ENCODE results near the gene TSPAN4.
A peak's percentile ranks its signal among the peaks of the same experiment; 100 is the strongest.

The TSPAN4 gene

DNA sequence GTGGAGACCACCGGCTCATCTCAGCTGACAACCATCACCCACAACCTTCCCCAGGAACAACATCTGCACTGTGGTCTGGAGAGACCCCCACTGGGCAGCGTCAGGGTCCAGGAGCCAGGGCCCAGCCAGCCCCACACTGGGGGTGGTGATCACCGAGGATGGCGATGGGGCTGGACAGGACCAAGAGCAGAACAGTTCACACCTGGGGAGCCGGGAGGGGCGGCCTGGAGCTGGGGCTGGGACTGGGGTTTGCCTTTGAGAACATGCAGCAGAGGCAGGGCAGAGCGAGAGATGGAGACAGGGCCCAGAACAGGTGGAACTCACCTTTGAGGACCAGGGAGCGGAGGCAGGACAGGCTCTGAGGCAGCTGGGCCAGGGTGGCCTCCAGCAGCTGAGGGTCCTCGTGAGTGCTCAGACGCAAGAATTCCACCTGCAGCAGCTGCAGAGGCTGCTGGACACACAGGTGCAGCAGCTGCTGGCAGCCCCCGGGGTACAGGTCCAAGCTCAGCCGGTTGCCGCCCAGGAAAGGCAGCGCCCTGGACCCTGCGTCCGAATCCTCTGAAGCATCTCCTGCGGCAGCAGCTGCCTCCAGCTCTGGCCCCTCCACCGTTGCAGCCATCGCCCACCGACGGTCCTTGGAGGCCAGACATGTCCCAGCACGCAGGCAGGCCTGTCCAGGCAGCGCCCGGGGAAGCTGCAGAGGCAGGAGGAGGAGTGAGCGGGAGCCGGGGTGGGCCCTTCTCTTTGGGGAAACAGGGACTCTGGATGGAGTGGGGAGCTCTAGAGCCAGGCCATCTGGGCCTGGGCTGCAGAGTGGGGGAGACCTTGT lies 38.7 kb upstream of the TSPAN4 start:
- no peak for DNase-seq (ENCODE audit: low read depth in 1 of 2, low spot score in 1 of 2)

DNA sequence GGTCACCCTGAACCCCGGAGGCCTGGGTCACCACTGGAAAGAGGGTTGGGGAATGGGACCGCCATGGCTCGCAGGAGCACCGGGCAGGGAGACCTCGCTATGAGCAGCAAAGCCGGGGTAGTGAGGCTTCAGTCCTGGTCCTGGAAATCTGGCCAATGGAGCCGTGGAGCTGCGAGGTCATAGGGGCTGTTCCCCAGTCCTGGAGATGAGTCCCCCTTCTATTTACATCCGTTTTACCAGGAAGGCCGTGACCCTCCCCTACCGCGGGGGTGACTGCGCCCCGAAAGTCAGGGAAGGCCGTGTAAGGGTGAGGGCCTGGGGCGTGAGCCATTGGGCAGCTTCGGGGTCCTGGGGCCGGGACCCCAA lies 38.1 kb upstream of the TSPAN4 start:
- DNase-seq (ENCODE audit: low read depth in 1 of 2, low spot score in 1 of 2) = no peak

DNA sequence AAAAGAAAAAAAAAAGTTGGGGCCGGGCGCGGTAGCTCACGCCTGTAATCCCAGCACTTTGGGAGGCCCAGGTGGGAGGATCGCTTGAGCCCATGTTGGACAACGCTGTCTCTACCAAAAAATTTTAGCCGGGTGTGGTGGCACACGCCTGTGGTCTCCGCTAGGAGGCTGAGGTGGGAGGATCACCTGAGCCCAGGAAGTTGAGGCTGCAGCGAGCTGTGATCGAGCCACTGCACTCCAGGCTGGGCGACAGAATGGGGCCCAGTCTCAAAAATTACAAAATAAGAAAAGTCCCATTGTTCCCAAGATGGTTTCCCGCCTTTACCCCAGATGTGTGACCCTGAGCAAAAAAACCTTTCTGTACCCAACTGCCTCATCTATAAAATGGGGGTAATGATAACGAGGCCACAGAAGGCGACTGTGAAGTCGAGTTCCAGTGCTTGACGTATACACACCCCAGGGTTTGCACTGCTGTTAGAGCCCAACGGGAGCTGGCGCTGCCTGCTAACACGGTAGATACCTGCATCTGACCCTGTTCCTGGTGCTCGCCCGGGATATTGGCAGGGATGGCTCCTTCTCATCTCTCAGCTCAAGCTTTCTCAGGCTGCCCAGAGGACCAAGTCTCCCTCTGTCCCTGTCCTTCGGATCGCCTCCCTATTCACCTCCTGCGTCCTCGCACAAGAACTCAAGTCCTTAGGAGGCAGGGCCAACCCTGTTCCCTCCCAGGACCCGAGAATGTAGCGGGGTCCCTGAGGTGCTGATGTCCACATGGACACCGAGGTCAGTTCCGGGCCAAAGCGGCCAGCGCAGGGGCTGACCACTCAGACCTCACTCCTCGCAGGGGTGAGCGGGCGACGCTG lies 34.0 kb upstream of the TSPAN4 start:
- DNase-seq (ENCODE audit: low read depth in 1 of 2, low spot score in 1 of 2) = no peak

DNA sequence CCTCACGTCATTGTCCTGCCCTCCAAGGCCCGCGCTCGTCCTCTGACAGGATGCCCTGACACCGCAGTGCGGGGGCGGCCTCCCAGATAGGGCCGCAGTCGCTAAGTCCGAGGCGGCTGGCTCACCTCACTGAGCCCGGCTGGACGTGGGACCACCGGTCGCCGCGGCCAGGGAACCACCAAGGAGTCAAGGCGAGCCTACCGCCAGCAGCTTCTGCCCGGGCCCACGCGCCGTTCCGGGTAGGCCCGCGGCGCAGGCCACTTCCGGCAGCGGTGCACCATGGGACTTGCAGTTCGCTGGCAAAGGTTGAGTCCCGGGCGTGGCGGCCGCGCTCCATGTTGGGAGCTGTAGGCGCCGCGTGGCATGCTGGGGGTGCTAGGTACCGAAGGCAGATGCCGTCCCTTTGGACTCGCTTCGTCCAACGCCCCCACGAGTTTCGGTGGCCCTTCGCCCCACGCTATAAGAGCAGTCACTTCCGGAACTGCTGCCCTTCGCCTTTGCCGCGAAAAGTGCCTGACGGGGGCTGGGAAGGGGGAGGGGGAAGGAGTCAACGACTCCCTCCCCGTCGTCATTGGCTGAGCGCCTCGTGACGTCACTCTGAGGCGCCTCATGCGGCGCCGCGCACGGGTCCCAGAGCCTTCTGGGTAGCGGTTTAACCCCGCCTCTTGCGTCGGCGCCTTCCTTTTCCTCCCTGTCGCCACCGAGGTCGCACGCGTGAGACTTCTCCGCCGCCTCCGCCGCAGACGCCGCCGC lies 33.2 kb upstream of the TSPAN4 start, which contains the start of gene RPLP2:
Gene RPLP2 (plus strand): TSS at position 681 of the 753 bp plus-strand sequence. CDS start 268 bp downstream, outside the sequence.
- DNase-seq (ENCODE audit: low read depth in 1 of 2, low spot score in 1 of 2) = peak; percentile 97 to 98

DNA sequence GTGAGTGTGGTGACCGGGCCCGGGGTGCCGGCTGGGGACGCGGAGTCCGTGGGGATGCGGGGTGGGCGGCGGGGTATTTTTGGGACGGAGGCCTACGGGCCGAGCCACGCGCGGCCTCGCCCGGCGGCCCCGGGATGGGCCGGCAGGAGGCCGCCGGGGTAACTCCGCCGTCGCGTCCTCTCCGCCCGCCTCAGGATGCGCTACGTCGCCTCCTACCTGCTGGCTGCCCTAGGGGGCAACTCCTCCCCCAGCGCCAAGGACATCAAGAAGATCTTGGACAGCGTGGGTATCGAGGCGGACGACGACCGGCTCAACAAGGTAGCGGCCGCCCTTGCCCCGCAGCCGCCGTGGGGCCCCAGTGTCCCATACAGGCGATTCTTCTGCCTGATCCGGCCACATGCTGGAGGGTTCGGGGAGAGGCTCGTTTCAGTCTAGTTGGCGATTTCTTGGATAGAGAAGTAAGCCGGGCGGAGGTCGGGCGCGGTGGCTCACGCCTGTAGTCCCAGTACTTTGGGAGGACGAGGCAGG lies 32.5 kb upstream of the TSPAN4 start:
- no peak for DNase-seq (ENCODE audit: low read depth in 1 of 2, low spot score in 1 of 2)

DNA sequence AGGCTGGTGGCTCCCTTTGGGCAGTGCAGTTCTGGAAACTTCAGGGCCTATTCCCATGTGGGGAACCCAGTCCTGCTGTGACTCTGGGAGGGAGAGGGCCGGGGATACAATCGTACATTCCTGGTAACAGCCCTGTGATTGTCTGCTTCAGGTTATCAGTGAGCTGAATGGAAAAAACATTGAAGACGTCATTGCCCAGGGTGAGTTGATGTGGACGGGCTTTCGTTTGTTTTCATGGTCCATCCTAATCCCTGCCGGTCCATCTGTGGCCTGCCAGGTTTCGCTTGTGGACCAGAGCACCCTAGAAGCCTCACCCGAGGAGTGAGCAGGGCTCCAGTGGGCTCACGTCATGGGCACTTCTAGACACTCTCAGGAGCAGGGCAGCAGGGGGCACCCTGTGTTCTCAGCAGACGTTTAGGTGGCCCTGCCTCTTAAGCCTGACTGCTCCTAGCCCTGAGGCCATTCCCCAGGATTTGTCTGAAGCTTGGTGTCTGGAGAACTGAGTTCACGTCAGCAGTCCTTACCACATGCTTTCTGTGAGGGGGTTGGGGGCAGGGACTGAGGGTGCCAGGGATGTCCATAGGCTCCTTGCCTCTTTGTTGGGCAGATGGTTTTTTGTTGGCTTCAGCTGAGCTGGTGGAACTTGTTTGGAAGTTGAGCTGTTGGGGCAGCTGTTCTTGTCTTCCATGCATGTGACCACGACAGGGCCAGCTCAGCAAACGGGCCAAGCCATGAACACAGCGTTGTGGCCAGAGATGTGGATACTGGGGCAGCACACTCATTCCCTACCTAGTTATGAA lies 31.0 kb upstream of the TSPAN4 start:
- DNase-seq (ENCODE audit: low read depth in 1 of 2, low spot score in 1 of 2) = no peak

DNA sequence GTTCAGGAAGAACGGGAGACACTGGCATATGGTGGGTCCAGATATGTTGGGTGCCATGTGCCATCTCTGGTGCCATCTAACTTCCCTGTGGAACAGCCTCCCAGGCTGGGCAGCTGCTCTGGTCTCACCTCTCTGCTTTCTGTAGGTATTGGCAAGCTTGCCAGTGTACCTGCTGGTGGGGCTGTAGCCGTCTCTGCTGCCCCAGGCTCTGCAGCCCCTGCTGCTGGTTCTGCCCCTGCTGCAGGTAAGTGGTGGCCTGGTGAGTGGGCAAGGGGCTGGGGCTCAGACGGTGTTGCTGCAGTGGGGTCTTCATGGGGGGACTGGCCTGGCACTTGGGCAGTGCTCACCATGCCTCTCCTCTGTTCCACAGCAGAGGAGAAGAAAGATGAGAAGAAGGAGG lies 30.3 kb upstream of the TSPAN4 start:
- no peak for DNase-seq (ENCODE audit: low read depth in 1 of 2, low spot score in 1 of 2)

DNA sequence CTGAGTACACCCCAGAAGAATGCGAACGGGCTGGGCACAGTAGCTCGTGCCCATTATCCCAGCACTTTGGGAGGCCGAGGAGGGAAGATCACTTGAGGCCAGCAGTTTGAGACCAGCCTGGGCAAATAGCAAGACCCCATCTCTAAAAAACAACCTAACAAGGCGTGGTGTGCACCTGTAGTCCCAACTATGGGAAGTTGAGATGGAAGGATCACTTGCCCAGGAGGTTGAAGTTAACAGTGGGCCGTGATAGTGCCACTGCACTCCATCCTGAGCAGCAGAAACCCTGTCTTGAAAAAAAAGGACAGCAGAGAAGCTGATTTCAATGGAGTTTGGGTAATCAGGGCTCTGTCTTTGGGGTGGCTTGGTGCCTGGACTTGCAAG lies 29.6 kb upstream of the TSPAN4 start:
- DNase-seq (ENCODE audit: low read depth in 1 of 2, low spot score in 1 of 2) = no peak

DNA sequence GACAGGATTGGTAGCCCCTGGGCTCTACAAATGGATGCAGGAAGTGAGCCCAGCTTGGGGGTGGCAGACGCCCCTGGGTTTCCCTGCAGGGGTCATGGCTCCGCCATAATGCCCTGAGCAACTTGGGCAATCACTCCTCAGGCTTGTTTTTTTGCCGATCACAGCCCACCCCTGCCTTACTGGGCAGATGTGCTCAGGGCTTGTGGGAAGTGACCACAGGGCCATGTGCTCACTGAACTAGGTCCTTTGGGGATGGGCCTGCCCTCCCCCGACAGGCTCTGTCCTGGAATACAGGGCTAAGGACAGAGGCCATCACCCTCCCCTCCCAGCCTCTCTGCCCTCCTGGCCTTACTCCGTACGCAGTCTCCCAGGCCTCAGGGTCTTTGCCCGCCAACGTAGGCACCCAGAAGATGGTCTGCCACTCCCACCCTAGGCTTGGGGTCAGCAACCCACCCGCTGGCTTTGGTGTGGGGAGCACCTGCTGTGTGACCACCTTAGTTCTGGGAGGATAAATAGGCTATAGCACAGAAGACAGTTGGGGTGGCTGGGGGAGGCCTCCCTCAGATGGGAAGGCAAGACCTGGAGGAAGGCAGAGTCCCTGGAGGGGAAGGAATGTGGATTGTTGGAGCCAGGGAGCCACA lies 29.1 kb upstream of the TSPAN4 start:
- DNase-seq (ENCODE audit: low read depth in 1 of 2, low spot score in 1 of 2) = no peak

DNA sequence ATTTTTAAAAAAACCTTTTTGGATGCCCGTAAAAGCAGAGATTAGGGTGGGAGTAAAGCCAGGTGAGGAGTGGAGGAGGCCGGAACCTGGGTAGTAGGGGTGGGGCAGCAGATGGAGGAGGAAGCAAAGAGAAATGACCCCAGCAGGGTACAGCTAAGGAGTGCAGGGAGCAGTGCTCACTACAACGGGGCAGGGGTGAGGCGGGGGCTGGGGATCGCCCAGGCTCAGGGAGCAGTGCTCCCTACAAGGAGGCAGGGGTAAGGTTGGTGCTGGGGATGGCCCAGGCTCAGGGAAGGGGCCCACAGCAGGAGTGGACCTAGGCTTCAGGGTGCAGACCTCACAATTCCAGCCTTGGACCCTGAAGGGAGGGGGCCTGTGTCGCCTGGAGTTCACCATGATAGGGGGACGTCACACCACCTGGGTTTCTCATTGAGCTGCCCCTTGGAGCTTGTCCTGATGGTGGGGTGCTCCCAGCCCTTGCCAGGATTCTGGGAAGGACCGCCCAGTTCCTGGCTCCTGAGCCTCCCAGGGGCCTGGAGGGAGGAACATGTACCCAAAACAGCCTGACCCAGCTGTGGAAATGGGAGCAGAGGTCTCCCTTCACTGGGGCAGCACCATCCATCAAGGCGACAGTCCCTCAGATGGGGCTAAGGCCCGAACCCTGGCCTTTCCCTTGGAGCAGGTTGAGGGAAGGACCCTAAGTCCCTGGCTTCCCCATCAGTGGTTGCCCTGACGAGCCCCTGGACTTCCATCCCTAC lies 26.8 kb upstream of the TSPAN4 start:
- no peak for DNase-seq (ENCODE audit: low read depth in 1 of 2, low spot score in 1 of 2)

DNA sequence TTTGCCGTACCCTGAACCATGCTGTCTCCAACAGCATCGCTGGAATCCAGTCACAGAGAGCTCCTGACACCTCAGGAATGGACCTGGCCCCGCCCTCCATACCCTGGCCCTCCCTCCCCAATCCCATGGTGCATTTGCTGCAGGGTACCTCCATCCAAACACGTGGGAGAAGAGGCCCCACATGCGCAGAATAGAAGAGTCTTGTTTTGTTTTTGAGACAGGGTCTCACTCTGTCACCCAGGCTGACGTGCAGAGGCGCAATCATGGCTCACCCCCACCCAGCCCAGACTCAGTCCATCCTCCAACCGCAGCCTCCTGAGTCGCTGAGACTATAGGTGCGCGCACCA lies 26.2 kb upstream of the TSPAN4 start:
- no peak for DNase-seq (ENCODE audit: low read depth in 1 of 2, low spot score in 1 of 2)

DNA sequence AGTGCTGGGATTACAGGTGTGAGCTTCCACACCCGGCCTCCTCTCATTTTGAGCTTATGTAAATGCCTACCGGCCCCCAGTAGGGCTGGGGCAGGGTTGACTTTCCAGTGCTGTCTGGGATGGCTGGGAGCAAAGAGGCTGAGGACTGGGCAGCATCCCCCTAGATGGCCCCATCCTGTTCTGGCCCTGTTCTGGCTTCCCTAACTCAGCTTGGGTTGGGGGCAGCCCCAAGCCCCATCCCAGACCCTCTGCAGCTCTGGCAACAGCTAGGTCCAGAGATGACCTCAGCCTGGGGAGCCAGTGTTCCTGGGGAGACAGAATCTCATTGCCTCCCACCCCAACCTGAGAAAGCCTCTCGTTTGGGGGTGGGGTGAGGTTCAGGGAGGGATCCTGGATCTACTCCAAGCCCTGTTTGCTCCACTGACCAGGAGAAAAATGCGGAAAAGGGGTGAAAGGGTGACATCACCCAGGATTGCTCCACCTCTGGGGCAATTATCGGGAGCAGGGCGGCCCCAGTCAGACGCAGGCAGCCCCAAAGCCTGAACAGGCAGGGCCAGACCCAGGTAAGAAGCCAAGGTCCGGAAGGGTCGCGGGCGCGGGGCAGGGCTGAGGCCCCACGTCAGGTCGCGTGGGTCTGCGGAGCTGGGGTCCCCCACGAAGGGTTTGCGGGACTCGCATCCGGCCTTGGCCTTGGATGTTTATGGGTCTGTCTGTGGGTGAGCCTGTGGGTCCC lies 24.1 kb upstream of the TSPAN4 start, which contains the start of gene PNPLA2:
Gene PNPLA2 (plus strand): TSS at position 519 of the 733 bp plus-strand sequence. CDS start 805 bp downstream, outside the sequence.
- no peak for DNase-seq (ENCODE audit: low read depth in 1 of 2, low spot score in 1 of 2)

DNA sequence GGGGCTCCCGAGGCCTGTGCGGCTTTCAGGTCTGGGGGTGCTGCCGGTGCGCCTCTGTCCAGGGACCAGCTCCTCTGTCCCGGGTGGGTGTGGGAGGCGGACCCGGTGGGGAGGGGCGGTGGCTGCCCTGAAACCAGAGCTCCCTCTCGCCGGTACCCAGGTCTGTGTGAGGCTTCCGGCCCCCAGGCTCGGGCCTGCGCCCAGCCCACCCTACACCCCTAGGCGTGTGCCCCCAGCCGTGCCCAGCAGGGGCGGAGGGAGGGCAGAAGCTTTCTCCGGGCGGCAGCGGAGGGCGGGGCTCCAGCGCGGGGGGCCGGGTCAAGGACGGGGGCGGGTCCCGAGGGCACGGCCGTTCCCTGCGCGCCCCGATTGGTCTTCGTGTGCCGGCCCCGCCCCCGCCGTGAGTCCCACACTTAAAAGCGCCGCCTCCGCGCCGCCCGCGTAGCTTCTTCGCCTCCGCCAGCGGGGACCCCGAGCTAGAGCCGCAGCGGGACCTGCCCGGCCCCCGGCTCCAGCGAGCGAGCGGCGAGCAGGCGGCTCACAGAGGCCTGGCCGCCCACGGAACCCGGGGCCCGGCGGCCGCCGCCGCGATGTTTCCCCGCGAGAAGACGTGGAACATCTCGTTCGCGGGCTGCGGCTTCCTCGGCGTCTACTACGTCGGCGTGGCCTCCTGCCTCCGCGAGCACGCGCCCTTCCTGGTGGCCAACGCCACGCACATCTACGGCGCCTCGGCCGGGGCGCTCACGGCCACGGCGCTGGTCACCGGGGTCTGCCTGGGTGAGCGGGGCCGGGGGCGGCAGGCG lies 23.3 kb upstream of the TSPAN4 start:
- DNase-seq (ENCODE audit: low read depth in 1 of 2, low spot score in 1 of 2) = peak; percentile 83 to 86

DNA sequence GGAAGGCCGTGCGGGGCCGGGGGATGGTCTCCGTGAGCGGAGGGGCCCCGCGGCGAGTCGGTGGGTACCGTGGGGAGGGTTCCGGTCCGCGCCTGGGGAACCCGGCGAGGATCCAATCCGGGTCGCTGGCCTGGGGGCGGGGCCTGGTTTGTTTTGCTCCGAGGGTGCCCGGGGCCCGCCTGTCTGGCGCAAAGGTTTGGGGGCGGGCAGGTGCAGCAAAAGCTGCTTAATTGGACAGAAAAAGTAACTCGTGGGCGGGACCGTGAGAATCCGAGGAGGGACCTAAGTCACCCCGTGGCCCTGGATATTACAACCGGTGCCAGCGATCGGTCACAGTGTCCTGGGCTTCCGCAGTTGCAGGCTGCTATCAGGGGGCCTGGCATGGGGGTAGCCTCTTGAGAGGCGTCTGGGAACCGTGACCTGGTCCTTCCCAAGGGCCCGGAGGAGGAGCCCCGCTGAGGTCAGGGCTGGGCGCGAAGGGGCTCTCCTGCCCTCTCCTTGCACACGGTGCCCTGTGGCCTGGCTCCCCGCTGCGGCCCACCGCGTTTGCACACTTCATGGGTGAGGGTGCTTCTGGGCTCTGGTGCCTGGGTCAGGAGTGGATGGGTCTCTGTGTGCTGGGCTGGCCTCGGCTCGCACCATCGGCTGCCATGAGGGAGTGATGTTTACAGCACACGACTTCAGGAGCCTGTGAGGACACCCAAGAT lies 22.6 kb upstream of the TSPAN4 start:
- DNase-seq (ENCODE audit: low read depth in 1 of 2, low spot score in 1 of 2) = peak; percentile 74 to 87

DNA sequence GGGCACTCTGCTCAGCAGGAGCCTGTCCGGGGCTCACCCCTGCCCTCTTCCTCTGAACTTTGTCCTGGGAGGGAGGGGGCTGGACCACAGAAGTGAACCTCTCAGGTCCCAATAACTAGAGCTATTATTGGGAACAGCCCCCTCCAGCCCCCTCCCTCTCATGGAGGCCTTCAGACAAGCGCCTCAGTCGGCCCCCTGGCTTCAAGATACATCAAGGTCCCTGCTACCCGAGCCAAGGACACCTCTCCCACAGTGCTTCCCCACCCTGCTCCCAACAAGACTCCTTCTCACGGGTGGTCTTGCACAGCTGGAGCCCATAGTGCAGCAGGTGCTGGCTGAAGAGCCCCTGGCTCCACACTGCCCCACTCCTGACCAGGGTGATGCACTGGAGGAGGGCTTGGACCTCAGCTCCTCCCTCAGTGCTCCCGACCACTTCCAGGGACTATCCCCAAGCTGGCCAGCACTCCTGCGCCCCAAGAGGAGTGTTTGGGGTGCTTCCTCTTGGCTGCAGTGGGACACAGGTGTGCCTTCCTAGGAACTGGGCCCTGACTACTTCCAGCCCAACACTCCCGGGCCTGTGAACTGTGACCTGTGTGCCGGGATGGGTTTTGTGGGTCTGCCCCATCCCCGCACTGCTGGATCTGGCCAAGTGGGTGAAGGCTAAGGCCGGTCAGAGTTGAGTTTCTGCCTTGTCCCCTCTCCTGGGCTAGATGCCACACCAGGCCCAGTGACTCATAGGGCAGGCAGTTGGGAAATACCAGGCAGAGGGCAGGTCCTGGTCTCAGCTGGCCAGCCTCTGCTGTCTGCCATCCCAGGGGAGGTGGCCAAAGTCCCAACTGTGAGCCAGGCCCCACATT lies 21.8 kb upstream of the TSPAN4 start:
- no peak for DNase-seq (ENCODE audit: low read depth in 1 of 2, low spot score in 1 of 2)
